ENCODE data around the gene NUDT3.

NUDT3 gene

GRCh38 chr6:34350137-34350933 is 42.1 kb downstream of the NUDT3 start:
- H3K4me1 ChIP-seq (ENCODE audit: control insufficient read depth in 1 of 2, insufficient read depth in 1 of 2, low read depth in 1 of 2, low read length in 1 of 2): peaks cover 20 to 44% of the 10 kb centered on the region in 2 experiments
- H3K27ac ChIP-seq: peak overlapping the region; percentile 73
- TF ChIP-seq, protein P1, sequence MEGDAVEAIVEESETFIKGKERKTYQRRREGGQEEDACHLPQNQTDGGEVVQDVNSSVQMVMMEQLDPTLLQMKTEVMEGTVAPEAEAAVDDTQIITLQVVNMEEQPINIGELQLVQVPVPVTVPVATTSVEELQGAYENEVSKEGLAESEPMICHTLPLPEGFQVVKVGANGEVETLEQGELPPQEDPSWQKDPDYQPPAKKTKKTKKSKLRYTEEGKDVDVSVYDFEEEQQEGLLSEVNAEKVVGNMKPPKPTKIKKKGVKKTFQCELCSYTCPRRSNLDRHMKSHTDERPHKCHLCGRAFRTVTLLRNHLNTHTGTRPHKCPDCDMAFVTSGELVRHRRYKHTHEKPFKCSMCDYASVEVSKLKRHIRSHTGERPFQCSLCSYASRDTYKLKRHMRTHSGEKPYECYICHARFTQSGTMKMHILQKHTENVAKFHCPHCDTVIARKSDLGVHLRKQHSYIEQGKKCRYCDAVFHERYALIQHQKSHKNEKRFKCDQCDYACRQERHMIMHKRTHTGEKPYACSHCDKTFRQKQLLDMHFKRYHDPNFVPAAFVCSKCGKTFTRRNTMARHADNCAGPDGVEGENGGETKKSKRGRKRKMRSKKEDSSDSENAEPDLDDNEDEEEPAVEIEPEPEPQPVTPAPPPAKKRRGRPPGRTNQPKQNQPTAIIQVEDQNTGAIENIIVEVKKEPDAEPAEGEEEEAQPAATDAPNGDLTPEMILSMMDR (IDR thresholded peaks at IDR 0.05): no peak
- no peaks in the 10 kb centered on the region for H3K27me3 ChIP-seq
- no peaks in the 10 kb centered on the region for H3K36me3 ChIP-seq
- no peak overlapping the region for H3K4me3 ChIP-seq (ENCODE audit: low read depth in 1 of 2, low read length in 1 of 2)
- H3K9me3 ChIP-seq: no peaks in the 10 kb centered on the region

DNA sequence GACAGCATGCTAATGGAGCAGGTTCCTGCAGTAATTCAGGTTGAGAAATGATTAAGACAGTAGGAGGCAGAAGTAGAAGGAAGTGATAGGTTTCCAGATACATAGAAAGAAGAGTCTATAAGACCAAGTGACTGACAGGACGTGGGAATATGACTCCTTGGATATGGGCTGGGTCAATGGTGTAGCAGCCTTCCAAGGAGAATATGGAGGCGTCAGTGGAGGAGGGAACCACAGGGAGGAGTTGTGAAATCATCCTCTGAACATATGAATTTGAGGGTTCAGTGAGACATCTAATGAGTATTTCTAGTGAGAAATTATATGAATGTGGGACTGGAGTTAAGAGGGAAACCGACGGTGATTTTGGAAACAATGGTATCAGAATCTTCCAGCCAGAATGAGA is 43.3 kb downstream of the NUDT3 start:
- H3K4me1 ChIP-seq (ENCODE audit: control insufficient read depth in 1 of 2, insufficient read depth in 1 of 2, low read depth in 1 of 2, low read length in 1 of 2): peaks cover 29 to 52% of the 10 kb centered on the region in 2 experiments
- peak overlapping the region; percentile 41 for H3K27ac ChIP-seq
- no peak overlapping the region for H3K4me3 ChIP-seq (ENCODE audit: low read depth in 1 of 2, low read length in 1 of 2)
- no peaks in the 10 kb centered on the region for H3K36me3 ChIP-seq
- no peaks in the 10 kb centered on the region for H3K27me3 ChIP-seq
- TF ChIP-seq, protein P1 (IDR thresholded peaks at IDR 0.05): no peak
- H3K9me3 ChIP-seq: no peaks in the 10 kb centered on the region

DNA sequence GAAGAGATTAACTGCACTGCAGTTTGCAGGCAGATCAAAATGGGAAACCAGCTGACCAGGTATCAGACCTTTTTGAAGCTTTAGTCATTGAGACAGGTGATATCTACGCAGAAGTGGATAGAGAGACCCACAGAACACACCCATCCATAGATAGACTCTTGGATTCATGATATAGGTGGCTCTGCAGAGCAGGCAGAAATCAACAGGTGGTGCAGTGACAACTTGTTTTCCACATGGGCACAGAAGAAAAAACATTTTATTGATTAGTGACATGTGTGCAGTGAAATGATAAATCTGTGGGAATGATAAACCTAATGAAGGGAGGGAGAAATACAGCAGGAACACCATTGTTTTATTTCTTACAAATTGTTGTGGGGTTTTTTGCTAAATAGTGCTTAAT is 45.2 kb downstream of the NUDT3 start:
- H3K27me3 ChIP-seq: no peaks in the 10 kb centered on the region
- TF ChIP-seq, protein P1 (IDR thresholded peaks at IDR 0.05): no peak
- H3K4me1 ChIP-seq (ENCODE audit: control insufficient read depth in 1 of 2, insufficient read depth in 1 of 2, low read depth in 1 of 2, low read length in 1 of 2): peaks cover 28 to 47% of the 10 kb centered on the region in 2 experiments
- H3K9me3 ChIP-seq: no peaks in the 10 kb centered on the region
- H3K4me3 ChIP-seq (ENCODE audit: low read depth in 1 of 2, low read length in 1 of 2): no peak overlapping the region
- H3K36me3 ChIP-seq: no peaks in the 10 kb centered on the region
- peak overlapping the region; percentile 12 for H3K27ac ChIP-seq

- TF ChIP-seq, protein P1 (IDR thresholded peaks at IDR 0.05): no peak
- H3K4me1 ChIP-seq (ENCODE audit: control insufficient read depth in 1 of 2, insufficient read depth in 1 of 2, low read depth in 1 of 2, low read length in 1 of 2): peaks cover 26 to 48% of the 10 kb centered on the region in 2 experiments
- H3K27ac ChIP-seq: peak overlapping the region; percentile 12
Observed at GRCh38 chr6:34346175-34347119, 46.0 kb downstream of the NUDT3 start.

DNA sequence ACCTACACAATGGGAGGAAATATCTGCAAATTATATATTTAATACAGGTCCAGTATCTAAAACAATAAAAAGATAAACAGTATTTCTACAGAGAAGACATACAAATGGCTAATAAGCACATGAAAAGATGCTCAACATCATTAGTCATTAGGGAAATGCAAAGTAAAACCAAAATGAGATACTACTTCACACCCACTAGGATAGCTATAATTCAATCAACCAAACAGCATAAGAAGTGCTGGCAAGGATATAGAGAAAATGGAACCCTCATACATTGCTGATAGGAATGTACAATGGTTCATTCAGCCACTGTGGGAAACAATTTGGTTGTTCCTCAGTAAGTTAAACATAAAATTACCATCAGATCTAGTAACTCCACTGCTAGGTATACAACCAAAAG is 48.7 kb downstream of the NUDT3 start:
- H3K27me3 ChIP-seq: no peaks in the 10 kb centered on the region
- TF ChIP-seq, protein P1 (IDR thresholded peaks at IDR 0.05): no peak
- H3K27ac ChIP-seq: peak overlapping the region; percentile 60
- H3K36me3 ChIP-seq: no peaks in the 10 kb centered on the region
- peaks cover 21 to 47% of the 10 kb centered on the region in 2 experiments for H3K4me1 ChIP-seq (ENCODE audit: control insufficient read depth in 1 of 2, insufficient read depth in 1 of 2, low read depth in 1 of 2, low read length in 1 of 2)
- no peak overlapping the region for H3K4me3 ChIP-seq (ENCODE audit: low read depth in 1 of 2, low read length in 1 of 2)
- no peaks in the 10 kb centered on the region for H3K9me3 ChIP-seq

More at GRCh38 chr6:34346175-34347119, 46.0 kb downstream of the NUDT3 start:
- Histone ChIP-seq H3K36me3 (no peaks in the 10 kb centered on the region), H3K9me3 (no peaks in the 10 kb centered on the region), H3K4me3 (ENCODE audit: low read depth in 1 of 2, low read length in 1 of 2) (no peak overlapping the region), H3K27me3 (no peaks in the 10 kb centered on the region)
